IMR-90 (cell line): ENCODE measurements around the gene THRAP3. TPM values are rescaled to one million over a fixed set of nuclear protein-coding genes. Genes with fewer than 3 reads are reported as not detected.
A peak's percentile ranks its signal among the peaks of the same experiment; 100 is the strongest.

Experiments used
- ATAC-seq: fragments of 200-7000 bp; cut with Tn5 transposase; 2 replicates; pipeline ENCODE4 v1.9.1; 2020; ENCODE audit warnings: low read depth, mild to moderate bottlenecking, moderate library complexity
- BruUV-seq: library from RNA; stranded (reverse); fragments of 400-500 nt; replicated peaks from 2 replicates; lab custom pipeline; 2021; lab: Mats Ljungman, UMichigan
- CTCF ChIA-PET: fragments of 300-600 bp; formaldehyde crosslinking; extraction: SDS; loops from one replicate; lab custom pipeline; 2021; ENCODE audit warnings: antibody characterized with exemption; lab: Yijun Ruan, JAX
- POLR2A ChIA-PET: fragments of 300-600 bp; sonication (Branson Sonifier 250); formaldehyde crosslinking; loops from one replicate; lab custom pipeline; 2022; ENCODE audit warnings: antibody characterized with exemption; ENCODE audit not compliant: unreplicated experiment; lab: Charles Lee
- DNase-seq: peaks from one replicate; pipeline ENCODE4 v3.0.0; 2013
- H2AFZ ChIP-seq: replicated peaks from 2 replicates; pipeline ENCODE3; 2013; ENCODE audit warnings: low read length, mild to moderate bottlenecking; ENCODE audit not compliant: poor library complexity
- H2AK5ac ChIP-seq: 2 replicates; pipeline ENCODE4 v1.6.1; 2013; ENCODE audit warnings: low read depth, low read length, inconsistent platforms
- H2AK9ac ChIP-seq: replicated peaks from 2 replicates; pipeline ENCODE3; 2013; ENCODE audit warnings: mild to moderate bottlenecking, low read depth, low read length, moderate library complexity; ENCODE audit not compliant: poor library complexity
- H2BK120ac ChIP-seq: 2 replicates; pipeline ENCODE4 v1.6.1; 2013; ENCODE audit warnings: low read depth, low read length, inconsistent platforms
- H2BK15ac ChIP-seq: 3 replicates; pipeline ENCODE4 v1.6.1; 2013; ENCODE audit warnings: low read depth, low read length, inconsistent platforms
- H2BK20ac ChIP-seq: 2 replicates; pipeline ENCODE4 v1.6.1; 2013; ENCODE audit warnings: low read depth, mild to moderate bottlenecking, inconsistent platforms, low read length, moderate library complexity
- H2BK5ac ChIP-seq: 2 replicates; pipeline ENCODE4 v1.6.1; 2013; ENCODE audit warnings: mild to moderate bottlenecking, low read depth, low read length, inconsistent platforms; ENCODE audit not compliant: poor library complexity, severe bottlenecking
- H3K14ac ChIP-seq: replicated peaks from 2 replicates; pipeline ENCODE4 v1.6.1; 2013; ENCODE audit warnings: low read depth, low read length, inconsistent platforms
- H3K18ac ChIP-seq: 2 replicates; pipeline ENCODE4 v1.6.1; 2013; ENCODE audit warnings: low read depth, low read length, control low read depth
- H3K23ac ChIP-seq: 2 replicates; pipeline ENCODE4 v1.6.1; 2013; ENCODE audit warnings: low read depth, low read length, inconsistent platforms
- H3K27ac ChIP-seq: 2 replicates; pipeline ENCODE4 v1.5.1; 2013; ENCODE audit warnings: mild to moderate bottlenecking, control low read depth, low read length; ENCODE audit not compliant: insufficient read depth
- H3K27me3 ChIP-seq: 2 replicates; pipeline ENCODE4 v1.6.1; 2013; ENCODE audit warnings: low read length; ENCODE audit not compliant: control insufficient read depth, insufficient read depth
- H3K36me3 ChIP-seq: 2 replicates; pipeline ENCODE4 v1.6.1; 2013; ENCODE audit warnings: low read length, mixed read lengths; ENCODE audit not compliant: control insufficient read depth, insufficient read depth
- H3K4ac ChIP-seq: 2 replicates; pipeline ENCODE4 v1.6.1; 2013; ENCODE audit warnings: low read depth, low read length, inconsistent platforms
- H3K4me1 ChIP-seq: 2 replicates; pipeline ENCODE4 v1.6.1; 2013; ENCODE audit warnings: low read length, mixed read lengths; ENCODE audit not compliant: control insufficient read depth, insufficient read depth
- H3K4me2 ChIP-seq: 2 replicates; pipeline ENCODE4 v1.6.1; 2013; ENCODE audit warnings: low read depth, mild to moderate bottlenecking, control low read depth, low read length, moderate library complexity
- H3K4me3 ChIP-seq: 2 replicates; pipeline ENCODE4 v1.5.1; 2013; ENCODE audit warnings: low read depth, mild to moderate bottlenecking, control low read depth, low read length, moderate library complexity; ENCODE audit not compliant: insufficient read depth
- H3K56ac ChIP-seq: 2 replicates; pipeline ENCODE4 v1.6.1; 2013; ENCODE audit warnings: low read length, inconsistent platforms; ENCODE audit not compliant: insufficient read depth; ENCODE audit errors: extremely low read depth
- H3K79me1 ChIP-seq, 2 experiments: 2 replicates each; pipeline ENCODE4 v1.6.1; 2013; ENCODE audit warnings: low read length in 2 of 2, inconsistent platforms in 1 of 2, low read depth in 1 of 2
- H3K9ac ChIP-seq: 2 replicates; pipeline ENCODE4 v1.6.1; 2013; ENCODE audit warnings: low read depth, low read length, control low read depth
- H3K9me1 ChIP-seq: 2 replicates; pipeline ENCODE4 v1.6.1; 2013; ENCODE audit warnings: low read length, inconsistent platforms; ENCODE audit not compliant: insufficient read depth
- H3K9me3 ChIP-seq: 2 replicates; pipeline ENCODE4 v1.6.1; 2013; ENCODE audit warnings: low read length; ENCODE audit not compliant: control insufficient read depth, insufficient read depth
- H4K20me1 ChIP-seq: 2 replicates; pipeline ENCODE4 v1.6.1; 2013; ENCODE audit warnings: low read length, inconsistent platforms; ENCODE audit not compliant: insufficient read depth
- H4K5ac ChIP-seq: 2 replicates; pipeline ENCODE4 v1.6.1; 2013; ENCODE audit warnings: mild to moderate bottlenecking, low read depth, low read length, control low read depth
- H4K8ac ChIP-seq, 2 experiments: 2 replicates each; pipeline ENCODE4 v1.6.1; 2013; ENCODE audit warnings: low read depth in 2 of 2, low read length in 2 of 2, control low read depth in 1 of 2, inconsistent platforms in 1 of 2
- H4K91ac ChIP-seq: 2 replicates; pipeline ENCODE4 v1.6.1; 2013; ENCODE audit warnings: low read depth, low read length, inconsistent platforms; ENCODE audit not compliant: insufficient read depth
- BHLHE40 ChIP-seq: fragments of 150-350 bp; IDR thresholded peaks from 2 replicates; pipeline ENCODE4 v1.6.1; 2016; ENCODE audit warnings: mild to moderate bottlenecking, low read depth, low read length
- CEBPB ChIP-seq: IDR thresholded peaks from 2 replicates; pipeline ENCODE4 v1.6.1; 2012; ENCODE audit warnings: low read depth, low read length, improper control_type of control experiment
- CHD1 ChIP-seq: IDR thresholded peaks from 2 replicates; pipeline ENCODE4 v1.6.1; 2012; ENCODE audit warnings: low read depth, low read length, improper control_type of control experiment
- CTCF ChIP-seq: conservative IDR thresholded peaks from 2 replicates; pipeline ENCODE4 v1.5.1; 2012; ENCODE audit warnings: mild to moderate bottlenecking, low read depth, low read length, improper control_type of control experiment
- MAZ ChIP-seq: IDR thresholded peaks from 2 replicates; pipeline ENCODE4 v1.6.1; 2012; ENCODE audit warnings: low read depth, mild to moderate bottlenecking, low read length, improper control_type of control experiment, moderate library complexity, borderline replicate concordance
- NFE2L2 ChIP-seq: fragments of 150-350 bp; IDR thresholded peaks from 2 replicates; pipeline ENCODE4 v1.6.1; 2016; ENCODE audit warnings: low read depth, mild to moderate bottlenecking, low read length
- RCOR1 ChIP-seq: IDR thresholded peaks from 2 replicates; pipeline ENCODE4 v1.6.1; 2012; ENCODE audit warnings: mild to moderate bottlenecking, low read length, improper control_type of control experiment; ENCODE audit not compliant: insufficient replicate concordance
- SMC3 ChIP-seq: fragments of 150-350 bp; IDR thresholded peaks from 2 replicates; pipeline ENCODE4 v1.6.1; 2016; ENCODE audit warnings: low read depth, mild to moderate bottlenecking, antibody characterized with exemption, low read length, moderate library complexity
- WGBS, 2 experiments: methylation state at CpG; one replicate each; pipeline versions ENCODE4 v1.1.5 to v1.1.7; 2013; ENCODE audit warnings: missing lambda C conversion rate in 2 of 2; ENCODE audit not compliant: insufficient read length in 1 of 2; ENCODE audit errors: extremely low coverage in 2 of 2; 5-methylcytosine and 5-hydroxymethylcytosine counted together
- dilution Hi-C: fragments of 300-500 bp; cut with HindIII; formaldehyde crosslinking; loops from one replicate; pipeline ENCODE4 v1.14.3; 2018; ENCODE audit warnings: low sequenced_read_pairs; ENCODE audit not compliant: unreplicated experiment
- in situ Hi-C: fragments of 300-500 bp; cut with MboI; formaldehyde crosslinking; loops from 3 replicates; pipeline ENCODE4 v1.14.3; 2019; ENCODE audit warnings: low sequenced_read_pairs, inconsistent platforms, mixed read lengths
- intact Hi-C: fragments of 100-400 bp; cut with micrococcal nuclease; formaldehyde crosslinking; loops from 2 replicates; pipeline ENCODE4 v1.10.0; 2022
- polyA plus RNA-seq, 3 experiments: library from polyadenylated mRNA; depleted of rRNA; stranded (reverse); fragments of >200 nt; gene quantifications; 2 replicates each; pipeline ENCODE4 v1.2.3, GENCODE V29; 2012; ENCODE audit warnings: low replicate concordance in 1 of 3
- total RNA-seq: library from RNA; depleted of rRNA; stranded (reverse); fragments of >200 nt; gene quantifications from 2 replicates; pipeline ENCODE4 v1.2.3, GENCODE V29; 2012

THRAP3 gene
- total and polyA plus RNA-seq, 2 of the 4 experiments (the other 2 are of a cell fraction), result 60.6 to 66.5 TPM

- no peaks in the 10 kb centered on the region for H3K9me1 ChIP-seq
- H3K4me1 ChIP-seq, result peaks cover under 1% of the 10 kb centered on the region; the same call in 1 of the 2 replicates
- ATAC-seq, result no peak
- peaks cover 26% of the 10 kb centered on the region; the same call in 1 of the 2 replicates for H3K36me3 ChIP-seq
- H4K8ac ChIP-seq, result no peak overlapping the region
- peaks cover 0 to 1% of the 10 kb centered on the region in 2 experiments; a peak in 1 of 4 replicates for H3K79me1 ChIP-seq
- no peak overlapping the region for H2BK15ac ChIP-seq
- no peak overlapping the region for H3K18ac ChIP-seq
- TF ChIP-seq CTCF (no peak), CHD1 (no peak), NFE2L2 (no peak), CEBPB (no peak), RCOR1 (no peak), BHLHE40 (no peak), MAZ (no peak), SMC3 (no peak)
- H3K4me3 ChIP-seq, result no peak overlapping the region
- H2BK5ac ChIP-seq, result no peak overlapping the region
- BruUV-seq, result no TSS peak
- no peak for DNase-seq
- no peak overlapping the region for H2BK120ac ChIP-seq
- H3K27me3 ChIP-seq, result no peaks in the 10 kb centered on the region
- H3K4ac ChIP-seq, result no peak overlapping the region
- intact Hi-C loops, result no loop called here
- WGBS, 2 experiments, result 89% methylated on average over 5 of the region's 6 CpGs; no CpG with 5 or more reads in 1 of the 2 experiments
- no peaks in the 10 kb centered on the region for H4K20me1 ChIP-seq
- no peaks in the 10 kb centered on the region for H3K9me3 ChIP-seq
- H4K91ac ChIP-seq, result no peak overlapping the region
- dilution Hi-C loops, result no loop called here
- no peak overlapping the region for H2AK9ac ChIP-seq
- H3K4me2 ChIP-seq, result no peak overlapping the region
- peak overlapping the region; percentile 44; the same call in 1 of the 2 replicates for H2AK5ac ChIP-seq
- H3K9ac ChIP-seq, result no peak overlapping the region
- no peak overlapping the region for H3K14ac ChIP-seq
- in situ Hi-C loops, result loop anchor here (5.0 kb wide), 1 partner anchor 84 kb away; no protein-coding TSS in a partner anchor
- no peak overlapping the region for H3K56ac ChIP-seq
- no peak overlapping the region for H3K27ac ChIP-seq
- H2BK20ac ChIP-seq, result no peak overlapping the region
- CTCF ChIA-PET, result interaction anchor here (0.6 kb wide), 1 partner anchor 22 kb away, joined by 4 read pairs; no protein-coding TSS in a partner anchor
- H4K5ac ChIP-seq, result no peak overlapping the region
- no peak overlapping the region for H2AFZ ChIP-seq
- no peak overlapping the region for H3K23ac ChIP-seq
- POLR2A ChIA-PET, result no interaction called here
Measured at GRCh38 chr1:36337830-36338229, 113.6 kb downstream of the THRAP3 start.
